Tibial nerve (tissue), 4 donors: ENCODE results near the gene PRKAG2. TPM values are rescaled to one million over a fixed set of nuclear protein-coding genes. Genes with fewer than 3 reads are reported as not detected.

Experiments
- DNase-seq, 2 donors: peaks; one replicate each; pipeline ENCODE4 v3.0.0-alpha.2; 2019; ENCODE audit warnings: low spot score in 2 of 2
- H3K27ac ChIP-seq, 4 donors: fragments of 200-600 bp; sonication (generic) in 3 of 4; one replicate each; pipeline ENCODE4 v1.5.1; 2017 to 2019; ENCODE audit warnings: mild to moderate bottlenecking in 1 of 4
- H3K27me3 ChIP-seq, 2 donors: fragments of 200-600 bp; sonication (generic) in 1 of 2; one replicate each; pipeline versions ENCODE4 v1.5.1 to v1.6.0; 2017 to 2019
- H3K36me3 ChIP-seq, 3 donors: fragments of 200-600 bp; sonication (generic); one replicate each; pipeline ENCODE4 v1.5.1; 2018 to 2019
- H3K4me1 ChIP-seq, 4 donors: fragments of 200-600 bp; sonication (generic) in 3 of 4; one replicate each; pipeline ENCODE4 v1.5.1; 2017 to 2019
- H3K4me3 ChIP-seq, 4 donors: fragments of 200-600 bp; sonication (generic) in 3 of 4; one replicate each; pipeline ENCODE4 v1.5.1; 2017 to 2019; ENCODE audit warnings: mild to moderate bottlenecking in 1 of 4, moderate library complexity in 1 of 4
- H3K9me3 ChIP-seq, 4 donors: fragments of 200-600 bp; sonication (generic) in 3 of 4; one replicate each; pipeline ENCODE4 v1.5.1; 2017 to 2019
- CTCF ChIP-seq, 5 experiments: fragments of 200-600 bp in 3 of 5; fragments of 450-650 bp in 2 of 5; sonication (generic) in 3 of 5; IDR thresholded peaks; one replicate each; pipeline ENCODE4 v1.5.1; 2016 to 2019; ENCODE audit warnings: antibody characterized with exemption in 5 of 5, mild to moderate bottlenecking in 3 of 5, moderate library complexity in 2 of 5
- EP300 ChIP-seq, 2 donors: sonication (generic); formaldehyde crosslinking; IDR thresholded peaks; one replicate each; pipeline ENCODE4 v1.6.1; 2017; ENCODE audit warnings: antibody characterized with exemption in 2 of 2, mild to moderate bottlenecking in 1 of 2
- POLR2A ChIP-seq, 2 donors: fragments of 450-650 bp; IDR thresholded peaks; one replicate each; pipeline ENCODE4 v1.6.1; 2017; ENCODE audit warnings: antibody characterized with exemption in 2 of 2, mild to moderate bottlenecking in 2 of 2, moderate library complexity in 2 of 2
- WGBS, 2 donors: methylation state at CpG; one replicate each; pipeline ENCODE4 v1.1.5; 2018; 5-methylcytosine and 5-hydroxymethylcytosine counted together
- total RNA-seq, 4 donors: library from RNA; depleted of rRNA; stranded (reverse); fragments of >200 nt; gene quantifications; one replicate each; pipeline ENCODE4 v1.1.0, GENCODE V29; 2016

Gene PRKAG2
- total RNA-seq, 4 donors from 2014 or later: 24.5 to 82.6 (median 38.3) TPM

GRCh38 chr7:151624246-151624928 is 252.5 kb downstream of the PRKAG2 start:
- H3K27me3 ChIP-seq: no peaks in the 10 kb centered on the region
- no peaks in the 10 kb centered on the region for H3K9me3 ChIP-seq
- no peak overlapping the region for H3K4me3 ChIP-seq
- TF ChIP-seq CTCF (IDR thresholded peaks at IDR 0.05): no peak
- no peak for TF ChIP-seq EP300 (IDR thresholded peaks at IDR 0.05)
- no peak for TF ChIP-seq POLR2A (IDR thresholded peaks at IDR 0.05)
- H3K4me1 ChIP-seq: peaks cover 0 to 9% (median 0%) of the 10 kb centered on the region in 4 donors
- no peak for DNase-seq
- H3K36me3 ChIP-seq: peaks cover 0 to 6% (median 0%) of the 10 kb centered on the region in 3 donors
- H3K27ac ChIP-seq: peak overlapping the region in 2 of 4 donors; percentile 11 to 36
- 89 to 90% methylated on average over 18 of the region's 18 CpGs for WGBS, 2 donors

GRCh38 chr7:151623766-151624165 is 253.1 kb downstream of the PRKAG2 start:
- 63 to 70% methylated on average over 6 of the region's 6 CpGs for WGBS, 2 donors
- TF ChIP-seq EP300 (IDR thresholded peaks at IDR 0.05): no peak
- Histone ChIP-seq H3K4me1 (peaks cover 0 to 9% (median 0%) of the 10 kb centered on the region in 4 donors), H3K36me3 (peaks cover 0 to 12% (median 0%) of the 10 kb centered on the region in 3 donors), H3K4me3 (no peak overlapping the region), H3K9me3 (no peaks in the 10 kb centered on the region), H3K27me3 (no peaks in the 10 kb centered on the region), H3K27ac (no peak overlapping the region)
- no peak for DNase-seq

GRCh38 chr7:151621961-151622360 is 255.0 kb downstream of the PRKAG2 start:
- Histone ChIP-seq H3K36me3 (peaks cover 0 to 12% (median 0%) of the 10 kb centered on the region in 3 donors), H3K27ac (no peak overlapping the region), H3K27me3 (no peaks in the 10 kb centered on the region), H3K9me3 (no peaks in the 10 kb centered on the region), H3K4me3 (no peak overlapping the region), H3K4me1 (peaks cover 0 to 9% (median 0%) of the 10 kb centered on the region in 4 donors)
- DNase-seq: no peak
- WGBS, 2 donors: 81 to 83% methylated on average over 5 of the region's 5 CpGs
- no peak for TF ChIP-seq POLR2A (IDR thresholded peaks at IDR 0.05)
- TF ChIP-seq EP300 (IDR thresholded peaks at IDR 0.05): no peak
- TF ChIP-seq CTCF (IDR thresholded peaks at IDR 0.05): no peak

- no peaks in the 10 kb centered on the region for H3K4me1 ChIP-seq
- no peaks in the 10 kb centered on the region for H3K9me3 ChIP-seq
- H3K36me3 ChIP-seq: peaks cover 0 to 15% (median 0%) of the 10 kb centered on the region in 3 donors
- no peak for DNase-seq
- H3K27ac ChIP-seq: no peak overlapping the region
- 70 to 76% methylated on average over 19 of the region's 19 CpGs for WGBS, 2 donors
- no peak for TF ChIP-seq EP300 (IDR thresholded peaks at IDR 0.05)
- no peak for TF ChIP-seq CTCF (IDR thresholded peaks at IDR 0.05)
- TF ChIP-seq POLR2A (IDR thresholded peaks at IDR 0.05): no peak
- H3K4me3 ChIP-seq: no peak overlapping the region
- H3K27me3 ChIP-seq: no peaks in the 10 kb centered on the region
These were observed 260.3 kb downstream of the PRKAG2 start for GRCh38 chr7:151616443-151617213.

- Histone ChIP-seq H3K9me3 (no peaks in the 10 kb centered on the region), H3K27me3 (no peaks in the 10 kb centered on the region), H3K36me3 (peaks cover 0 to 22% (median 0%) of the 10 kb centered on the region in 3 donors), H3K4me1 (no peaks in the 10 kb centered on the region), H3K4me3 (no peak overlapping the region), H3K27ac (no peak overlapping the region)
- TF ChIP-seq EP300 (IDR thresholded peaks at IDR 0.05) (no peak), POLR2A (IDR thresholded peaks at IDR 0.05) (no peak), CTCF (IDR thresholded peaks at IDR 0.05) (no peak)
- no peak for DNase-seq
- WGBS, 2 donors: 64 to 73% methylated on average over 4 of the region's 4 CpGs
These were observed 261.1 kb downstream of the PRKAG2 start for GRCh38 chr7:151615784-151616183.
